ENCODE results near the gene IL17F.
"Not testable (repeated sequence)": the region's sequence is repeated elsewhere in the genome, so short reads cannot be mapped to it uniquely, and the experiment has no call there.

GRCh38 chr6:52200088-52200487 is 44.2 kb downstream of the IL17F start:
- not testable (repeated sequence) for TF ChIP-seq CTCF (conservative IDR thresholded peaks at IDR 0.05); EZH2 (IDR thresholded peaks at IDR 0.05; ENCODE audit: low read depth)

All from PC-9 (cell line).